NCI-H446 (cell line): Measurements from ENCODE around the gene APOB.

Experiments
- DNase-seq, 2 experiments: peaks; one replicate each; lab custom pipeline; 2025; lab: John Stamatoyannopoulos, UW

The APOB gene

GRCh38 chr2:21043744-21044532, at the start of gene APOB:
TSS of gene APOB (minus strand) at chr2:21044073. CDS start at chr2:21043945, 128 bp downstream.
- DNase-seq: no peak

DNA sequence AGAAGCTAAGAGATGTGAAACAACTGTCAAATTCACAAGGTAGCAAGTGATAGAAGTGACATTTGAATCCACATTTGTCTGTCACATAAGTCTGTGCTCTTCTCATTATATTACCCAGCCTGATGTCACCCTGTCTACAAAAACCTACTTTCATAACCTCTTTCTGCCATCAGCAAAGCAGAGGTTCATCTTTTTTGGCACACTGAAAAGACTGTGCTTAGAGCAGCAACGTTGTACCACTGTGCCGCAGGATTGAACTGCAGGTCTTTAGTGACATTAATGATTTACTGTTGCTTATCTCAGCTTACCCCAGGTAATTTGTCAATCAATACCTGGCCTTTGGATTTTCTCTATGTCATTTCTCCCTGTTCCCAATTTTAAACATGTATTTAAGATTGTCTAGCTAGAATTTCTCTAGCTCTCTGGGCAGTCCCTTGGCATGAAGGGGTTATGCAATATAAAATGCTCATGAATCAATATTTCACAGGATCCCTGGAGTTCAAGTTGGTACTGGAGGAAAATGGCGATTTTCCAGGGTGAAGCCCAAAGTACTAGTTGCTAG, 48.5 kb upstream of the APOB start:
- no peak for DNase-seq

DNA sequence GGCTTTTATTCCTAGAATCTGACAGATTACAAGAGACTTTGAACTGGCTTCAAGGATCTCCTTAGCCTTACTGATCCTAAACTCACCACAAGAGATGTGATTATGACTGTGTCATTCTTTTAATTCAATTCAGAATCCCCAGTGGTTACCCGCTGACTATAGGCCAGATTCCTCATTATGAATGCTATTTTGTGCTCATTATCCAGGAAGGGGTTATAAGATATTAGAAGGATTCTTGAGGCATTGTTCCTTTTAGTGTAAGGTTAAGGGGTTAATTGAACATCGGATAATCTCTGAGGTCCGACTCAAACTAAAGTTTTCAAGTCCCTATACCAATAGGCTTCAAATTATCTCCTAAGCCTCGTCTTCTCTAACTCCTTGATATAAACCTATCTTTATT, 40.5 kb upstream of the APOB start:
- no peak for DNase-seq

DNA sequence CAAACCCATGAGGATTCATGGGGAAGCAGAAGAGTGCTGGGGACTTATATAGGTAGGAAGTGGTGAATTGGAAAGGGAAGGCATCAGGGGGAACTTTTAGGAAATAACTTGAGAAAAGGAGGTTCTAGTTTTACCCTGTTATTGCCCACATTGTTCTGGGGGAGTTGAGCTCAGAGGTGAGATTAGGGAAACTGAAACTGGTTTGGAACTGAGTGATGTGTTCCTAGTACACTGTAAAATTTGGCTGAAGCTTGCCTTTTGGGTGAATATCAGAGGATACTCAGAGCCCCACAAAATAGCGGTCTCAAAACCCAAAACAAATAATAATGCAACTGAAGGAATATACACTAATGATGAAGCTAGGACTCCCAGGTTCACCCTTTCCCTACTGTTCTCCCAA, 39.6 kb upstream of the APOB start:
- no peak for DNase-seq

- DNase-seq: no peak
These were observed 34.4 kb upstream of the APOB start for GRCh38 chr2:21078296-21078695.

DNA sequence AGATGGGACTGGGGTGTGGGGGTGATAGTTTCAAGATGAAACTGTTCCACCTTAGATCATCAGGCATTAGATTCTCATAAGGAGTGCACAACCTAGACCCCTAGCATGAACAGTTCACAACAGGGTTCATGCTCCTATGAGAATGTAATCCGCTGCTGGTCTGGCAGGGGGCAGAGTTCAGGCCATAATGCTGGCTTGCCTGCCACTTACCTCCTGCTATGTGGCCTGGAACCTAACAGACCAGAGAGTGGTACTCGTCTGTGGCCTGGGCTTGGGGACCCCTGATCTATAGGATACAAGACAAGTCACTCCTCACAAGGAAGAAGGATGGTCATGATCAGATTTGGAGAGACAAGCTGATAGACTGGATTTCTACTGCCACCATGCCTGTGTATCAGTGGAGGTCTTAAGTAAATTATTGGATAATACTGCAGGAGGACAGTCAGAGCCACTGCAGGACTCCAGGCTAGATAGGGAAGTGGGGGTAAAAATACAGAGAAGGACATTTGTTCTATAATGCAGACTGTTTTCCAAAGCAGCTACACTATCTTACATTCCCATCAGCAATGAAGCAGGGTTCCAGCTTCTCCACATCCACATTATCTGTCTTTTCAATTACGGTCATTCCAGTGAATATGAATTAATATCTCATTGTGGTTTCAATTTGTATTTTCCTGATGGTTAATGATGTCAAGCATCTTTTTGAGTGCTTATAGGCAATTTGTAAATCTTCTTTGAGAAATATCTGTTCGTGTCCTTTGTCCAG, 28.8 kb upstream of the APOB start:
- no peak for DNase-seq

DNA sequence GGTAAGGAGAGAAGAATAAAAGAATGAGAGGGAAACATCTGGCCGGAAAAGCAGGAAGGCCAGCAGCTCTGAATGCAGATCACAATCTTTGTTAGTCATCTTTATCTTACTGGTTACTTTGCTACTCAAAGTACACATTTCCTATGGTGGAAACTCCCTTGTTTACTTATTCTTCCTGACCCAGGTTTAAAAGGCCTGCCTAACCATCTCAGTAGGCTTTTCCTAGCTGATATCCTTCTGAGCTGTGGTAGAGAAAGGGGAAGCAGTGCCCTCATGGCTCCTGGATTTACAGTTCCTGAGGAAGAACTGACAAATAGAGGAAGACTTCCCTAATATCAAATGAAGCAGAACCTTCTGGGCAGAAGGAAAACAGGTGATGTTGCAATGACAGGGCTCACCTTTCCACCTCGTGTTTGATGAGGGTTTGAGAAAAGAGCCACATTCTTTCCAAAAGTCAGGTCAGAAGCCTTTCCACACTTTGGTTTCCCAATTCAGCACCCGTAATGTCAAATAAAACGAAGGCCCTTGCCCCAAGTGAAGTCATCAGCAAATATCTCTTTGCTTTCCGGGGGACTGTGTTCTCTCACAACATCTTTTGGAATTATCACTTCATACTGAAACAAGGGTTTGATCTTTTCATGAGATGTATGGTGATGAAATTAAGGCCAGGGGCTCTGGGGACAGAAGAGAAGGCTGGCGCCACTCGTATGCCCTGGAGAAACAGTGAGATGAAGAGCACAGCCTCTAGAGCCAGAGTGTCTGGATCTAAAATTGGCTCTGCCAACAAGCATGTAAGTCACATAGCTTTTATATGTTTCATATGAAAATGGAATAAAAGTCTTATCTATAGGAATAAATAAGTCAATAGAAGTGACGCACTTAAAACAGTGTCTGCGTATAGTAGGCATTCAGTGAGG, 26.7 kb upstream of the APOB start:
- DNase-seq: no peak

GRCh38 chr2:21069746-21070340, 26.0 kb upstream of the APOB start:
- no peak for DNase-seq

DNA sequence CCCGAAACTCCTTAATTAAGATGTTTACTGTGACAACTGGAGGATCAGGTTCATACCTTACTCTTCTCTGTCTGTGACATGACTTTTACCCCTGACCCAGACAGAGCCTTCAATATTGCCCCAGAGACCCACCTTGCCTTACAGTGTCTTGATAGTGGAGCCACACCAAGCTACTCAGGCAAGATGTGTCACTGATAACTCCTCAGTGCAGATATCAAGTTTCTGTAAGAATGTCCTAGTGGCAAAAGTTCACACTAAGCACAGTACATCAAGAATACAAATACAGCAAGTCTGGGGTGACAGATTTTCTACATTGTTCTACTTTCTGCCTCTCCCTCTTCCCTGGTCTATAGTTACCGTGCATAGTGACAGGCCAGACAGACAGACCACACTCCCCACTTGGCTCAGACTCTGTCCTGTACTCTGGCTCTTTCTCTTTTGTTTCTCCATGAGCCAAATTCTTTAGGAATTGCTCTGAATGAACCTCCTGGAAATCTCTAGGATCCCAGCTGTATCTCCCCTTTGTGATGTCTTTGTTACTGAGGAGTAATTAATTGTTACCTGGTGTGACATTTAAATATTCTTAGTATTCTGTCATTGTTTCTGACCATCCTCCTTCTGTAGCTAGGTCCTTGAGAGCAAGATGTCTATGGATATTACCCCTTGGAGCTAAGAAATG, 24.1 kb upstream of the APOB start:
- no peak for DNase-seq

- no peak for DNase-seq
These were observed 23.3 kb upstream of the APOB start for GRCh38 chr2:21067125-21067524.

- DNase-seq: no peak
These were observed 16.2 kb upstream of the APOB start for GRCh38 chr2:21059885-21060610.

DNA sequence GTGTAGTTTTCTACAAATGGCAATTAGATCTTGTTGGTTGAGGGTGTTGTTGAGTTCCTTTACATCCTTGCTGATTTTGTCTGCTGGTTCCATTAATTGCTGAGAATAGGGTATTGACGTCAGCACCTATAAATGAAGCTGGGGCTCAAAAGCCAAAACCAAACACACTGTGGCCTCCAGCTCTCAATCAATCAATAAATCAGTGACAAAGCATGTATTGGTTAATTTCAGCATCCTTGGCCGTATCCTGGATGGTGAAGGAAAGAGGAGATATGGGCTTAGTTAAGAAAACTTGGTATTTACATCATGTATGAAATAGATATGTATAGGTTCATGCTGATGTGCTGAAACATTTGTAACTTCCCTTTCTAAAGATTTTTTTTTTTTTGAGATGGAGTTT, 13.2 kb upstream of the APOB start:
- DNase-seq: no peak

DNA sequence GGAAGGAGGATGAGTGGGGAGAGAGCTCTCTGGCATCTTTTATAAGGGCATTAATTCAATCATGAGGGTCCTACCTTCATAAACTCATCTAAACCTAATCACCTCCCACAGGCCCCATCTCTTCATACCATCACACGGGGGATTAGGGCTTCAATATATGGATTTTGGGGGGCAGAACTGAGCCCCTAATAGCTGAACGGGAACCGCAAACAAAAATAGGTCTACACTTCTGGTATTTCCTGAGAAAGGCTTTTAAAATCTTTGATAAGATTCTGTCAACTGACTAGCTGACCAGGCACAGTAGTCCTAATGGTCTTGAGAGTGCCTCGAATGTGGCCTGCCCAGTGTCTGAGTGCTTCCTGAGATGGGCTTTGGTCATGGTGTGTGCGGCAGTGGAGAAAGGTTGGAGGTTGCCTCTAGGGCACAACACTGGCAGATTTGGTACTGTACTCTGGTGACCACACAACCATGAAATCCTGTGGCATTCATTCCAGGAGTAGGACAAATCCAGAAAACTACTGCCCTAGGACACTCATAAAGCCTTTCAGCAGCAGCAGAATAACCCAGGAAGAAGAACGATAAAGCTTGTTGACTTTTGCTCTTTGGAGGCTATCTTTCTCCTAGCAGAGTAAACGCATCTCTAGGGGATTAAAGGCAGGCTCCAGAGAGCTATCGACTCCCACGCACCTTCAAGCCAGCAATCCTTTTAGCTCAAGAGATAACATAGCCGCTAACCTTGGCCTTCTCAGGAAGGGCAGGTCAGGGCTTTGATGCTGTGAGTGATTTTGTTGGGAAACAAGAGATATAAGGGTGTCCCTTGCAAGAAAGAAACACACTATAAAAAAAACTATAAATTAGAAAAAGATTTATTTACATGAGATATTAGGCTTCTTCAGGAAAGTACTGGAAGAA, 12.3 kb upstream of the APOB start:
- DNase-seq: no peak

GRCh38 chr2:21055451-21055850, 11.6 kb upstream of the APOB start:
- DNase-seq: no peak

DNA sequence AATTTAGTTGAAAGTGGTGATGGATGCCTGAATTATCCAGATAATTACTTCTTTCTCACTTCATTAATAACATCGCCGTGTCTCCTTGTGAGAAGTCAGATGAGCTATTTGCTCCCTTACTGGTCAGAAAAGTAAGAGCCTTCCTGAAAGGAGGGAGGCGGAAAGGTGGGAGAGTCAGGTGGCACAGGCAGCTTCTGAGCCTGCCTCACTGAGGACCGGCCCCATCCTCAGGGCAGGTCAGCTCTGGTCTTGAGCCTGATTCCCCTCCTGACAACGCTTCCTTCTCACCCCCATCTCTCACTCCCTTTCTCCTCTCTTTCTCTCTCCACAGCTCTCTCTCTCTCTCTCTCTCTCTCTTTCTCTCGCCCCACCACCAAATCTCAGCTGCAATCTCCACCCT, 10.1 kb upstream of the APOB start:
- DNase-seq: no peak

- DNase-seq: no peak
These were observed 8.2 kb upstream of the APOB start for GRCh38 chr2:21052044-21052443.

DNA sequence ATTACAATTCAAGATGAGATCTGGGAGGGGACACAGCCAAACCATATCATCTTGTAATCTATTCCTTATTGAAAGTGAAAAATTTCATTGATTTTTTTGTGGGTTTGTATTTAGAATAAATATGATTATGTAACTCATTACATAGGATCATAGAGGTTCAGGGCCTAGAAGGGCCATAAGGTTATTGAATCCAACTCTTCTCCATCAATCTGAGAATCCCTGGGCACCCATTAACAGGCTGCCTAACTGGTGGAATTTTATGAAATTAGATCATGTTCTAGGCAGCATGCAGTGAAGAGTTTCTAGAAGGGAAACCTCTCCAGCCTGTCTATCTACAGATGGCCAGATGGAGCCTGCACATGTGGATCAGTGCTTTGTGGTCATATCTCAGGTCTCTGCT, 6.3 kb upstream of the APOB start:
- no peak for DNase-seq

DNA sequence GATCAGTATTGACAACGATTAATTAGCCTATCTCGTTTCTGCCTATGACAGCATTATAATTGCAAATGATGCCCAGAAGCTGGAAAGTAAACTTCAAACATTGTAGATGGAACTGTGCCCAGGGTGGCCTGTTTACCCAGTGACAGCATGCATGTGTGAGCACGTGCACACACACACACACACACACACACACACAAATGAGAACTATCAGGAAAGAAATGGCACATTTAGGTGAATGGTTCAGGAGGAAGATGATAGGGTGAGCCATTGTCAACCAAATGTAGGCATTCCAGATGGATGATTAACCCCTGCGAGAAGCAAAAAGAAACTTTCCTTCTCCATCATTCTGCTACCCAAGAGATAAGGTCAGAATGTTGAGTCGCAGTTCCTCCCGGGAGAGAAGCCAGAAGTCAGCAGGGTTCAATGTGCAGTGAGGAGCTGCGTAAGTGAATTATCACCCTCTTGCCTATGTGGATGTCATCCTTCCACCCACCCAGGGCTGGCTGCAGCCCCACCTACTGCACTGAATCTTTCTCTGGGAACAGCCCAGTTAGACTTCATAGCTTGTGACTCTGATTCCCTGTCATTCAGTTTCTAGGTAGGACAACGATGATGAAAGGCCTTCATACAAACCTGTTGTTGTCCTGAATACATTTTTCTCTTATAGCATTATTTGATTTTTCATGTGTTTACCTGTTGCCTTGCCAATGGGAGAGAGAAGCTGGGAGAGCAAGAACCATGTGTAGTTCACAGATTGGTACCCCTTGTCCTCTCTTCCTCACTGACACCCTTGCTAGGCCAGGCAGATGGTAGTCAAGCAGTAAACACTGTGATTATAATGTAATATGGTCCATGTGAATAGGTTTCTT, 3.5 kb upstream of the APOB start:
- DNase-seq: no peak
